Colonic mucosa (tissue), 4 donors: ENCODE data around the gene CD109. TPM values are rescaled to one million over a fixed set of nuclear protein-coding genes. Genes with fewer than 3 reads are reported as not detected.
"Not testable (repeated sequence)": the region's sequence is repeated elsewhere in the genome, so short reads cannot be mapped to it uniquely, and the experiment has no call there.

Experiments
- DNase-seq: peaks from one replicate; pipeline ENCODE4 v3.0.0-alpha.2; 2020
- H3K27ac ChIP-seq: fragments of 200-600 bp; one replicate; pipeline ENCODE4 v1.8.0; 2021
- H3K27me3 ChIP-seq: fragments of 200-600 bp; one replicate; pipeline ENCODE4 v1.8.0; 2021
- H3K36me3 ChIP-seq: fragments of 200-600 bp; one replicate; pipeline ENCODE4 v1.8.0; 2021
- H3K4me1 ChIP-seq: fragments of 200-600 bp; one replicate; pipeline ENCODE4 v1.8.0; 2021; ENCODE audit warnings: mild to moderate bottlenecking
- H3K4me3 ChIP-seq: fragments of 200-600 bp; one replicate; pipeline ENCODE4 v1.8.0; 2021
- H3K9ac ChIP-seq, 2 donors: one replicate each; pipeline ENCODE4 v1.7.0; 2013; ENCODE audit warnings: control low read depth in 2 of 2, low read depth in 2 of 2, low read length in 2 of 2
- H3K9me3 ChIP-seq: fragments of 200-600 bp; one replicate; pipeline ENCODE4 v1.8.0; 2021
- CTCF ChIP-seq: fragments of 200-600 bp; IDR thresholded peaks from one replicate; pipeline ENCODE4 v1.8.0; 2022; ENCODE audit warnings: antibody characterized with exemption, mild to moderate bottlenecking
- intact Hi-C: fragments of 100-400 bp; cut with DNase I; formaldehyde crosslinking; loops from one replicate; pipeline ENCODE4 v1.14.1; 2022
- total RNA-seq, 2 donors: library from RNA; stranded (reverse); fragmentation: NEBNext Ultra II Directional in 1 of 2; extraction: Animal tissue kit (Norgen Biotek cat#: 25700) in 1 of 2; gene quantifications; one replicate each; pipeline ENCODE4 v1.2.1, GENCODE V29; 2021
- donor health status: healthy.
- donor health status: DM: no; HTN: no; CAD: no.
- donor health status: DM: no; HTN: no; CAD: no.

CD109 gene
- total RNA-seq, 2 donors from 2014 or later, result 1.1 to 4.5 TPM

- Histone ChIP-seq H3K27me3 (no peaks in the 10 kb centered on the region), H3K4me1 (no peaks in the 10 kb centered on the region), H3K36me3 (no peaks in the 10 kb centered on the region), H3K4me3 (no peak overlapping the region), H3K9me3 (no peaks in the 10 kb centered on the region), H3K27ac (no peak overlapping the region), H3K9ac (no peak overlapping the region)
- peak; percentile 88 for DNase-seq
- intact Hi-C loops, result loop anchor here (2.0 kb wide), 1 partner anchor 57 kb away; no protein-coding TSS in a partner anchor
- TF ChIP-seq CTCF, result peak; percentile 91
These were observed 20.4 kb upstream of the CD109 start for GRCh38 chr6:73675466-73676098.

- intact Hi-C loops, result no loop called here
- Histone ChIP-seq H3K27ac (no peak overlapping the region), H3K36me3 (no peaks in the 10 kb centered on the region), H3K9me3 (no peaks in the 10 kb centered on the region), H3K27me3 (no peaks in the 10 kb centered on the region), H3K9ac (no peak overlapping the region), H3K4me3 (no peak overlapping the region), H3K4me1 (no peaks in the 10 kb centered on the region)
- no peak for TF ChIP-seq CTCF
- no peak for DNase-seq
These were observed 17.0 kb upstream of the CD109 start for GRCh38 chr6:73679009-73679408.

GRCh38 chr6:73679846-73680245 is 16.2 kb upstream of the CD109 start:
- H3K4me1 ChIP-seq, H3K36me3 ChIP-seq, DNase-seq, H3K9ac ChIP-seq, H3K27me3 ChIP-seq, intact Hi-C loops, H3K9me3 ChIP-seq, H3K27ac ChIP-seq, H3K4me3 ChIP-seq: not testable (repeated sequence)

GRCh38 chr6:73680289-73680918 is 15.6 kb upstream of the CD109 start:
- H3K4me1 ChIP-seq, result no peaks in the 10 kb centered on the region
- H3K9me3 ChIP-seq, result no peaks in the 10 kb centered on the region
- no peak for DNase-seq
- H3K27ac ChIP-seq, result no peak overlapping the region
- H3K27me3 ChIP-seq, result no peaks in the 10 kb centered on the region
- TF ChIP-seq CTCF, result no peak
- no peaks in the 10 kb centered on the region for H3K36me3 ChIP-seq
- H3K9ac ChIP-seq, result no peak overlapping the region
- intact Hi-C loops, result no loop called here
- H3K4me3 ChIP-seq, result no peak overlapping the region

GRCh38 chr6:73683574-73683973 is 12.4 kb upstream of the CD109 start:
- H3K27ac ChIP-seq, H3K36me3 ChIP-seq, H3K4me3 ChIP-seq, H3K4me1 ChIP-seq, H3K9me3 ChIP-seq, DNase-seq, H3K27me3 ChIP-seq, H3K9ac ChIP-seq, intact Hi-C loops: not testable (repeated sequence)

GRCh38 chr6:73688351-73688750 is 7.7 kb upstream of the CD109 start:
- Histone ChIP-seq H3K4me3 (no peak overlapping the region), H3K36me3 (no peaks in the 10 kb centered on the region), H3K9ac (no peak overlapping the region), H3K27me3 (no peaks in the 10 kb centered on the region), H3K9me3 (no peaks in the 10 kb centered on the region), H3K27ac (no peak overlapping the region), H3K4me1 (no peaks in the 10 kb centered on the region)
- TF ChIP-seq CTCF, result no peak
- no peak for DNase-seq
- intact Hi-C loops, result no loop called here
